ENCODE data around the gene DYNLRB1.

Gene DYNLRB1

GRCh38 chr20:34532320-34532719 is 16.1 kb downstream of the DYNLRB1 start:
- no peak overlapping the region for H3K4me3 ChIP-seq (ENCODE audit: low read depth, low read length)
- no peak for TF ChIP-seq CTCF (IDR thresholded peaks at IDR 0.05; ENCODE audit: low read depth, low read length)

GRCh38 chr20:34532756-34533155 is 16.5 kb downstream of the DYNLRB1 start:
- H3K4me3 ChIP-seq (ENCODE audit: low read depth, low read length) = no peak overlapping the region
- no peak for TF ChIP-seq CTCF (IDR thresholded peaks at IDR 0.05; ENCODE audit: low read depth, low read length)

GRCh38 chr20:34534391-34535165 is 18.4 kb downstream of the DYNLRB1 start:
- TF ChIP-seq CTCF (IDR thresholded peaks at IDR 0.05; ENCODE audit: low read depth, low read length) = no peak
- H3K4me3 ChIP-seq (ENCODE audit: low read depth, low read length) = no peak overlapping the region

- H3K4me3 ChIP-seq (ENCODE audit: low read depth, low read length) = no peak overlapping the region
- TF ChIP-seq CTCF (IDR thresholded peaks at IDR 0.05; ENCODE audit: low read depth, low read length) = no peak
These were observed 19.1 kb downstream of the DYNLRB1 start for GRCh38 chr20:34535301-34535840.

- no peak for TF ChIP-seq CTCF (IDR thresholded peaks at IDR 0.05; ENCODE audit: low read depth, low read length)
- no peak overlapping the region for H3K4me3 ChIP-seq (ENCODE audit: low read depth, low read length)
These were observed 19.6 kb downstream of the DYNLRB1 start for GRCh38 chr20:34535857-34536256.

- no peak for TF ChIP-seq CTCF (IDR thresholded peaks at IDR 0.05; ENCODE audit: low read depth, low read length)
- no peak overlapping the region for H3K4me3 ChIP-seq (ENCODE audit: low read depth, low read length)
These were observed 20.7 kb downstream of the DYNLRB1 start for GRCh38 chr20:34536798-34537394.

- no peak for TF ChIP-seq CTCF (IDR thresholded peaks at IDR 0.05; ENCODE audit: low read depth, low read length)
- H3K4me3 ChIP-seq (ENCODE audit: low read depth, low read length) = no peak overlapping the region
These were observed 21.4 kb downstream of the DYNLRB1 start for GRCh38 chr20:34537651-34538050.
